MM.1S (cell line): ENCODE measurements around the gene MBD5.

Experiments
- CTCF ChIP-seq: fragments of 300-600 bp; sonication (generic); IDR thresholded peaks from 2 replicates; pipeline ENCODE4 v1.5.1; 2016; ENCODE audit warnings: antibody characterized with exemption, low read length, mixed read lengths
- EZH2 ChIP-seq: fragments of 300-600 bp; sonication (generic); optimal IDR thresholded peaks from 2 replicates; pipeline ENCODE3; 2017; ENCODE audit warnings: low read depth, mild to moderate bottlenecking, antibody characterized with exemption, low read length, mixed read lengths

DNA sequence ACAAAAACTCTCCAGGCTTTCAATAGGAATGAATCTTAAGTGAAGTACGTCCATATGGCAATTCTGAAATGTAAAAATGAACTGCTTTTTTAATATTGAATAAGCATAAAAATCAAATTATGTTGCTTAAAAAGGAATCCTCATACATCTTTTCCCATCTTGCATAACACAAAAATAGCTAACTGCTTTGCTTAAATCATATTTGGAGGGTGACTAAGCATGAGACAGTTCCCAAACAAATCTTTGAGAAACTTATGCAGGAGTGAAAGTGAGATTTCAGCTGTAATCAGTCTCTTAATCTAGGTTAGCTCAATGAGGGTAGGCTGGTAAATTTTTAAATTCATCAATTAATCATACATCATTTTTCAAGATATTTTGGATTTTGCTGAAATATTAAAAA is 111.5 kb downstream of the MBD5 start:
- no peak for TF ChIP-seq EZH2
- no peak for TF ChIP-seq CTCF
